ENCODE data around the gene CXCL9.
"Not testable (repeated sequence)": the region's sequence is repeated elsewhere in the genome, so short reads cannot be mapped to it uniquely, and the experiment has no call there.

GRCh38 chr4:75954811-75955210, 52.5 kb downstream of the CXCL9 start:
- TF ChIP-seq CTCF (IDR thresholded peaks at IDR 0.05; ENCODE audit: insufficient read depth, low read length, poor library complexity, severe bottlenecking); EZH2phosphoT487 (conservative IDR thresholded peaks at IDR 0.05; ENCODE audit: low read length): not testable (repeated sequence)
